B cell (primary cell): ENCODE results near the gene SLC9A9. TPM values are rescaled to one million over a fixed set of nuclear protein-coding genes. Genes with fewer than 3 reads are reported as not detected.

Experiments
- ATAC-seq: fragments of 200-7000 bp; cut with Tn5 transposase; one replicate; pipeline ENCODE4 v1.10.0; 2021; ENCODE audit warnings: low read depth, mild to moderate bottlenecking, moderate number of reproducible peaks, moderate library complexity
- CTCF ChIA-PET: fragments of 350-600 bp; sonication (Branson Sonifier 250); formaldehyde crosslinking; loops from one replicate; lab custom pipeline; 2021; ENCODE audit warnings: antibody characterized with exemption, inconsistent platforms; lab: Charles Lee
- POLR2A ChIA-PET: fragments of 350-600 bp; sonication (Branson Sonifier 250); formaldehyde crosslinking; loops from one replicate; lab custom pipeline; 2021; ENCODE audit warnings: antibody characterized with exemption; lab: Charles Lee
- DNase-seq: peaks from one replicate; pipeline ENCODE4 v3.0.0; 2013
- H2AFZ ChIP-seq: 2 replicates; pipeline ENCODE4 v1.6.1; 2012; ENCODE audit warnings: mild to moderate bottlenecking, low read depth, low read length; ENCODE audit not compliant: insufficient read depth, poor library complexity, severe bottlenecking
- H3K27ac ChIP-seq, 2 donors: 1 replicate in 1 of 2; 2 replicates in 1 of 2; pipeline ENCODE4 v1.5.1; 2012 to 2013; ENCODE audit warnings: low read length in 2 of 2, mild to moderate bottlenecking in 2 of 2, moderate library complexity in 1 of 2
- H3K27me3 ChIP-seq, 4 experiments: fragments of 200-600 bp in 1 of 4; sonication (generic) in 1 of 4; replicated peaks in 1 of 4; 1 replicate in 2 of 4; 2 replicates in 2 of 4; pipeline versions ENCODE4 v1.6.1 to v1.7.0; 2013 to 2016; ENCODE audit warnings: low read length in 3 of 4, mild to moderate bottlenecking in 2 of 4, mixed read lengths in 1 of 4, moderate library complexity in 1 of 4; ENCODE audit not compliant: insufficient read depth in 4 of 4, control insufficient read depth in 3 of 4; ENCODE audit errors: control extremely low read depth in 1 of 4
- H3K36me3 ChIP-seq, 2 experiments: replicated peaks in 1 of 2; 1 replicate in 1 of 2; 2 replicates in 1 of 2; pipeline versions ENCODE4 v1.6.1 to v1.7.1; 2013; ENCODE audit warnings: low read length in 1 of 2; ENCODE audit not compliant: insufficient read depth in 2 of 2, control insufficient read depth in 1 of 2; ENCODE audit errors: control extremely low read depth in 1 of 2, extremely low read depth in 1 of 2
- H3K4me1 ChIP-seq, 2 donors: fragments of 200-600 bp in 1 of 2; sonication (generic) in 1 of 2; 1 replicate in 1 of 2; 2 replicates in 1 of 2; pipeline versions ENCODE4 v1.5.1 to v1.6.1; 2013 to 2017; ENCODE audit warnings: low read length in 2 of 2; ENCODE audit not compliant: control insufficient read depth in 2 of 2, insufficient read depth in 2 of 2
- H3K4me2 ChIP-seq: replicated peaks from 2 replicates; pipeline ENCODE3; 2012; ENCODE audit warnings: mild to moderate bottlenecking, low read depth, low read length; ENCODE audit not compliant: poor library complexity, severe bottlenecking
- H3K4me3 ChIP-seq, 5 experiments: fragments of 200-600 bp in 1 of 5; sonication (generic) in 1 of 5; 1 replicate in 3 of 5; 2 replicates in 2 of 5; pipeline versions ENCODE4 v1.5.1 to v1.7.0; 2011 to 2016; ENCODE audit warnings: low read length in 4 of 5, mild to moderate bottlenecking in 4 of 5, low read depth in 2 of 5, control low read depth in 1 of 5, moderate library complexity in 1 of 5; ENCODE audit not compliant: insufficient read depth in 1 of 5; ENCODE audit errors: control extremely low read depth in 1 of 5, extremely low read depth in 1 of 5
- H3K79me2 ChIP-seq: fragments of 200-600 bp; sonication (generic); one replicate; pipeline ENCODE4 v1.6.0; 2016; ENCODE audit warnings: low read length; ENCODE audit not compliant: control insufficient read depth, insufficient read depth
- H3K9ac ChIP-seq: fragments of 200-600 bp; sonication (generic); 2 replicates; pipeline ENCODE4 v1.6.1; 2017; ENCODE audit warnings: mild to moderate bottlenecking, low read length, moderate library complexity
- H3K9me3 ChIP-seq, 3 donors: one replicate each; pipeline versions ENCODE4 v1.6.1 to v1.7.1; 2013; ENCODE audit warnings: low read length in 2 of 3; ENCODE audit not compliant: control insufficient read depth in 2 of 3, insufficient read depth in 1 of 3; ENCODE audit errors: control extremely low read depth in 1 of 3
- H4K20me1 ChIP-seq: 2 replicates; pipeline ENCODE4 v1.6.0; 2012; ENCODE audit warnings: mild to moderate bottlenecking, low read length; ENCODE audit not compliant: insufficient read depth, control insufficient read depth, poor library complexity, severe bottlenecking
- H3K27ac Mint-ChIP-seq: one replicate; pipeline ENCODE4 v1.8.0; 2021; ENCODE audit warnings: mixed read lengths
- H3K27me3 Mint-ChIP-seq: one replicate; pipeline ENCODE4 v1.8.0; 2021; ENCODE audit warnings: mixed read lengths
- H3K4me1 Mint-ChIP-seq: one replicate; pipeline ENCODE4 v1.8.0; 2021; ENCODE audit warnings: mixed read lengths
- H3K4me3 Mint-ChIP-seq: one replicate; pipeline ENCODE4 v1.8.0; 2021; ENCODE audit warnings: mixed read lengths
- H3K9me3 Mint-ChIP-seq: one replicate; pipeline ENCODE4 v1.8.0; 2022; ENCODE audit warnings: mixed read lengths; ENCODE audit not compliant: insufficient read depth
- EZH2 ChIP-seq: IDR thresholded peaks from 2 replicates; pipeline ENCODE4 v1.6.1; 2012; ENCODE audit warnings: borderline replicate concordance, low read depth, mild to moderate bottlenecking, moderate library complexity, low read length; ENCODE audit not compliant: insufficient read depth, poor library complexity, severe bottlenecking
- WGBS: methylation state at CpG from one replicate; pipeline ENCODE4 v1.1.5; 2013; ENCODE audit warnings: missing lambda C conversion rate; ENCODE audit not compliant: insufficient coverage; 5-methylcytosine and 5-hydroxymethylcytosine counted together
- intact Hi-C: fragments of 100-400 bp; cut with micrococcal nuclease; formaldehyde crosslinking; loops from one replicate; pipeline ENCODE4 v1.10.0; 2022
- polyA plus RNA-seq: library from polyadenylated mRNA; depleted of rRNA; stranded (reverse); fragments of >200 nt; gene quantifications from 2 replicates; pipeline ENCODE4 v1.2.3, GENCODE V29; 2012
- total RNA-seq, 2 donors: library from RNA; stranded (reverse); fragments of 120-200 nt in 1 of 2; gene quantifications; 1 replicate in 1 of 2; 2 replicates in 1 of 2; pipeline versions ENCODE4 v1.2.3 to v1.2.4, GENCODE V29; 2013 to 2022
- TF ChIP-seq, protein P1 (sequence below): fragments of 200-600 bp; IDR thresholded peaks from one replicate; pipeline ENCODE4 v1.8.0; 2022; ENCODE audit warnings: antibody characterized with exemption, mild to moderate bottlenecking

Gene SLC9A9
- total and polyA plus RNA-seq, 2 donors (not counting 1 experiment from before 2014, with no cell fraction given) = 7.7 to 17.3 TPM

DNA sequence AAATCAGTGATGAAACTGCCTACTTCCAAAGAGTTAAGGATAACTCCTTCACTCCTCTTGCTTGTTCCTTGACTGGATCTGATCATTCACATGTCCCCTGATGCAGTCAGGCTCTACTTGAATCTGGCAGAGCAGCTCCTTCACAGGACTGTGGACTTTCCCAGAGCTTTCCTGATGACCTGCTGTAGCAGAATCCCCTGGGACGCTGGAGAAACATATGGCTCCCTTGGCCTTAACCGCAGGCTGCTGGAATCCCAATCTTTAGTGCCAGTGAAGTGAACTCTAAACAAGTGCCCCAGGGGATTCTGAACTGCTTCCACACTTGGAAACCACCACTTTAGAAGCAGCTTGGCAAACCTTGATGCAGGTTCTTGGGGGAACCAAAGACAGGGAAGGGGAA lies 510.9 kb downstream of the SLC9A9 start:
- Histone ChIP-seq H2AFZ (no peak overlapping the region), H3K4me2 (no peak overlapping the region), H4K20me1 (no peaks in the 10 kb centered on the region), H3K27ac (no peak overlapping the region), H3K9ac (no peak overlapping the region), H3K27me3 (no peaks in the 10 kb centered on the region), H3K4me1 (no peaks in the 10 kb centered on the region), H3K9me3 (peaks cover 0 to 1% (median 0%) of the 10 kb centered on the region in 3 donors), H3K79me2 (no peaks in the 10 kb centered on the region), H3K36me3 (no peaks in the 10 kb centered on the region), H3K4me3 (no peak overlapping the region)
- no peaks in the 10 kb centered on the region for H3K4me1 Mint-ChIP-seq
- no peak overlapping the region for H3K4me3 Mint-ChIP-seq
- ATAC-seq = no peak
- ChIA-PET CTCF (interaction anchor here (2.0 kb wide), 1 partner anchor 11 kb away, joined by 7 read pairs; no protein-coding TSS in a partner anchor), POLR2A (no interaction called here)
- intact Hi-C loops = no loop called here
- TF ChIP-seq EZH2 = no peak
- TF ChIP-seq, protein P1, sequence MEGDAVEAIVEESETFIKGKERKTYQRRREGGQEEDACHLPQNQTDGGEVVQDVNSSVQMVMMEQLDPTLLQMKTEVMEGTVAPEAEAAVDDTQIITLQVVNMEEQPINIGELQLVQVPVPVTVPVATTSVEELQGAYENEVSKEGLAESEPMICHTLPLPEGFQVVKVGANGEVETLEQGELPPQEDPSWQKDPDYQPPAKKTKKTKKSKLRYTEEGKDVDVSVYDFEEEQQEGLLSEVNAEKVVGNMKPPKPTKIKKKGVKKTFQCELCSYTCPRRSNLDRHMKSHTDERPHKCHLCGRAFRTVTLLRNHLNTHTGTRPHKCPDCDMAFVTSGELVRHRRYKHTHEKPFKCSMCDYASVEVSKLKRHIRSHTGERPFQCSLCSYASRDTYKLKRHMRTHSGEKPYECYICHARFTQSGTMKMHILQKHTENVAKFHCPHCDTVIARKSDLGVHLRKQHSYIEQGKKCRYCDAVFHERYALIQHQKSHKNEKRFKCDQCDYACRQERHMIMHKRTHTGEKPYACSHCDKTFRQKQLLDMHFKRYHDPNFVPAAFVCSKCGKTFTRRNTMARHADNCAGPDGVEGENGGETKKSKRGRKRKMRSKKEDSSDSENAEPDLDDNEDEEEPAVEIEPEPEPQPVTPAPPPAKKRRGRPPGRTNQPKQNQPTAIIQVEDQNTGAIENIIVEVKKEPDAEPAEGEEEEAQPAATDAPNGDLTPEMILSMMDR = no peak
- WGBS = 58% methylated on average over 2 of the region's 2 CpGs
- no peak for DNase-seq
- no peak overlapping the region for H3K27ac Mint-ChIP-seq
- H3K9me3 Mint-ChIP-seq = no peaks in the 10 kb centered on the region
- H3K27me3 Mint-ChIP-seq = no peaks in the 10 kb centered on the region

DNA sequence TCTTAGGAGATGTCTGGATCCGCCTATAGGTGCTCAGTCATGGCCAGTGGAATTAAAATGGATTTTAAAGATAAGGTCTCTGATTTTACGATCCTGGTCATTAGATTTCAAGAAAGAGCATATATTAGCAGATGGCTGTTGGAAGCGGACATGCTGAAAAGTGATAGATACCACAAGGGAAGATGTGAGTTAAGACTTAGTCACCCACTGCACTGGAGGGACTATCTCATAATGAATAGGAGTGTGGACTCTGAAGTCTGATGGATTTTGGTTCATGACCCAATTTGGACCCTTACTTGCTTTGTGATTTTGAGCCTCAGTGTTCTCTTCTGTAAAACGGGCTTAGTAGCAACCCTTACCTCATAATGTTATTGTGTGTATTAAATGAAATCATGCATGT lies 514.0 kb downstream of the SLC9A9 start:
- Mint-ChIP-seq H3K9me3 (no peaks in the 10 kb centered on the region), H3K27ac (no peak overlapping the region), H3K4me1 (no peaks in the 10 kb centered on the region), H3K4me3 (no peak overlapping the region), H3K27me3 (peaks cover 5% of the 10 kb centered on the region)
- ChIA-PET POLR2A (no interaction called here), CTCF (no interaction called here)
- ATAC-seq (no peak), DNase-seq (no peak)
- H3K9ac ChIP-seq = no peak overlapping the region
- H3K4me3 ChIP-seq = no peak overlapping the region
- no peaks in the 10 kb centered on the region for H4K20me1 ChIP-seq
- no peaks in the 10 kb centered on the region for H3K79me2 ChIP-seq
- no peak for TF ChIP-seq EZH2
- TF ChIP-seq, protein P1 = no peak
- no peaks in the 10 kb centered on the region for H3K27me3 ChIP-seq
- H3K4me1 ChIP-seq = no peaks in the 10 kb centered on the region
- H3K9me3 ChIP-seq = peaks cover 0 to 1% (median 0%) of the 10 kb centered on the region in 3 donors
- H3K36me3 ChIP-seq = no peaks in the 10 kb centered on the region
- H2AFZ ChIP-seq = no peak overlapping the region
- intact Hi-C loops = no loop called here
- 90% methylated on average over 3 of the region's 4 CpGs for WGBS
- no peak overlapping the region for H3K4me2 ChIP-seq
- H3K27ac ChIP-seq = no peak overlapping the region
